Left forelimb (tissue), 1 donor: ENCODE results near the gene LRRK1.

Experiments used
- DNase-seq: peaks from one replicate; pipeline ENCODE4 v3.0.0-alpha.2; 2018; ENCODE audit warnings: low spot score

Gene LRRK1

DNA sequence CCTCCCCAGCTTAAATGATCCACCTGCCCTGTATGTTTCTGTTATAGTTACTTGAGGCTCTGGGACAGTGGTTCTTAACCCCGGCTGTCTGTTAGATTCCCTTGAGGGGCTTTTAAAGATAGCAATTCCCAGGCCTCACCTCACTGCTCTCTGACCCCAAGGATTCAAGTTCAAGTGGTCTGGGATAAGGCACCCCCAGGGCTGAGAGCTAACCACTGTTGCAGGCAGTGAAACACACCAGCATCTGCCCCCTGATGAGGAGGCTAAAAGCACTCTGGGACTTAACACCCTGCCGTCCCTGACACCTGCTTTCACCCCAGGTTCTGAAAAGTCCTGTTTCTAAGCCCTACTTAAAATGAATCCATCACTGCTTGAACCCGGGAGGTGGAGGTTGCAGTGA lies 103.7 kb downstream of the LRRK1 start:
- DNase-seq = peak; percentile 11

GRCh38 chr15:101023501-101024072 lies 104.4 kb downstream of the LRRK1 start:
- peak; percentile 64 for DNase-seq

DNA sequence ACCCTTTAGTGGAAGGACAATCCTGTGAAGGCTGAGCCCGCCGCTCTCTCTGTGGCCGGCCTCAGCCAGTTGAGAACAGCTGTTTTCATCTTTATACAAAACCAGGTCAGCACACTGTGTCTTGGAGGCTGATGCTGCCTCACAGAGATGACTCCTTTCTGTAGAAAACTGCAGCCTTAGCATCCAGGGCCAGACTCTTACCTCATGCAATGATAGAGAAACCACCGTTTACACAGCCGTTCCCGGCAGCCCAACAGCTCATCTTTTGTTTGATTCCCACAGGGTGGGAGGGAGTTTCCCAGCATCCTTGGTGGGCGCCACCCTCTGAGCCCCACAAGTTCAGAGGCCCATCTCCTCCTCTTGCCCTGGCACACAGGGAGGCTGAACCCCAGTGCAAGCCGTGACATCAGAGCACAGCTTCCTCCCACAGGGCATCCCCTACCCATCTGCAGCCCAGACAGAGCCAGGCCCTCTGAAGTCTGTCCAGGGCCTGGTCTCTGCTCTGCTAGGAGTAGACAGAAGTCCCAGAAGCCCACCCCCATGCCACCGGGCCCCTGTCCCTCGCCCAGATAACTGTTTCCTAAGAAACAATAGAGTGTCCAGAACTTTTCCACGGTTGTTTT lies 105.0 kb downstream of the LRRK1 start:
- no peak for DNase-seq

- peak; percentile 60 for DNase-seq
These were observed 105.7 kb downstream of the LRRK1 start for GRCh38 chr15:101024706-101025500.

DNA sequence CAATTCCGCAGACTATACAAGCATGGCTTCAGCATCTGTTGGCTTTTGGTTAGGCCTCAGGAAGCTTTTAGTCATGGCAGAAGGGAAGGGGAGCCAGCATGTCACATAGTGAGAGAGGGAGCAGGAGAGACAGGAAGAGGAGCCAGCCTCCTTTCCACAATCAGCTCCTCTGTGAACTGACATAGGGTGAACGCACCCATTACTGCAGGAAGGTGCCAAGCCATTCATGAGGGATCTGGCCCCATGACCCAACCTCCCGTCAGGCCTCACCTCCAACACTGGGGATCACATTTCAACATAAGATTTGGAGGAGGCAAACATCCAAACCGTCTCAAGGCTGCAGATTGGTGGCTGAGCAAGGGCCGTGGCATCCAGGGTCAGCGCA lies 106.3 kb downstream of the LRRK1 start:
- DNase-seq = peak; percentile 47

- DNase-seq = peak; percentile 53
These were observed 106.9 kb downstream of the LRRK1 start for GRCh38 chr15:101025896-101026631.

DNA sequence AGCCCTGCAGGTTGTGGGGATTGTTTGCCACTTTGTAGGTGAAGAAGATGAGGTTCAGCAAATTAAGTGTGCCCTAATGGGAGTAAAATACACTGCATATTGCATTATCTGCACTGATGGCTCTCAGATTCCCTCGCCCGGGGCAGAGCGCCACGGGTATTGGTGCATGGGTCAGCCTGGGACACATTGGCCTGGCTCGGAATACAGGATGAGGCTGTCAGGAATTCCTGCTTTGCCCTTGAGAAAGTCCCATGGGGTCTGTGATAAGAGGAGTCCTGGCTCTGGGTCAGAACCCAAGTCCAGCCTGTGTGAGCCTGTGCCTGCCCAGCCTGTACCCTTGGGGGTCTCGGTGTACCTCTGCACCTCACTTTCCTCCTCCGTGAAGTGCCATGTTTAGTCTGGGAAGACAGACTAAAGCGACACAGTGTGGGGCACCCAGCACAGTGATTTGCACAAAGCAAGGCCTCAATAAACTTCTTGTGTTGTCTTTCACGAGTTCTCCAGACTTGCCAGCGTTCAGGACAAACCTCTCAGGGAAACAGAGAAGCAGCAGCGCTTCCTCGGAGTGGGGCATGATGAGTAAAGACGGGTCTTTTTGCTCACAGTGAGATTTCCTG lies 107.6 kb downstream of the LRRK1 start:
- DNase-seq = peak; percentile 53

GRCh38 chr15:101027273-101027901 lies 108.2 kb downstream of the LRRK1 start:
- DNase-seq = peak; percentile 57

DNA sequence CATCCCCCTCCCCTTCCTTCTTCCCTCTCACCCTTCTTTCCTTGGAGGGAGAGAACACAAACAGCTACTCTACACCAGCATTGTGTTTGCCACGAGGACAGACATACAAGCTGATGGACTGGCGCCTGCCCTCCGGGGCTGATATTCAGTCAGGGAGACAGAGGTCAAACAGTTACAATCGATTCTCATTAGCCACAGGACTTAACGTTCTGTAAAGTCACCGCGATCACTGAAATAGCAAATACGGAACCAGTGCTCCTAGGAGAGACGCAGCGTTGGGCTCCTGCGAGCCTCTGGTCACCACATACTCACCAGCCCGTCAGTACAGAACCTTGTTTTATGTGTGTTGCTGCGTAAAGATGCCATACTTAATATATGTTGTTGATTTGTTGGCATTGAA lies 108.8 kb downstream of the LRRK1 start:
- no peak for DNase-seq

DNA sequence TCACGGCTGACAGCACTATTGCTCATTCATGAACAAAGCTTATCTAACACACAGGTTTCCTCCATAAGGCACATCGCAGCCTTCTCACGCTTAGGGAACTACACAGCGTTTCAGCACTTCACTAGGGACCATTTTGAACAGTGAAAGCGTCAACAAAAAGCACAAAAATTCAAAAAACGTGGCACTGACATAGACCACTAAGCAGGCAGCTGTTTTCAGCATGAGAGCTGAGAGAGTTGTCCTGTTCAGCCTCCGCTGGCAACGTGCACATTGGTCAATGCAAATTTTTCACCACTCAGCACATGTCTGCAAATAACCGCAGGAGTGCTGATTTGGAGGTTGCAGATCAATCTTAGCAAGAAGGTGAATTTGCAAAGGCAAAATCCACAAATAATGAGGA lies 109.2 kb downstream of the LRRK1 start:
- DNase-seq = peak; percentile 31

GRCh38 chr15:101028772-101029438 lies 109.7 kb downstream of the LRRK1 start:
- peak; percentile 38 for DNase-seq

- DNase-seq = peak; percentile 36
These were observed 111.0 kb downstream of the LRRK1 start for GRCh38 chr15:101029971-101030661.

GRCh38 chr15:101031213-101031612 lies 112.1 kb downstream of the LRRK1 start:
- no peak for DNase-seq

DNA sequence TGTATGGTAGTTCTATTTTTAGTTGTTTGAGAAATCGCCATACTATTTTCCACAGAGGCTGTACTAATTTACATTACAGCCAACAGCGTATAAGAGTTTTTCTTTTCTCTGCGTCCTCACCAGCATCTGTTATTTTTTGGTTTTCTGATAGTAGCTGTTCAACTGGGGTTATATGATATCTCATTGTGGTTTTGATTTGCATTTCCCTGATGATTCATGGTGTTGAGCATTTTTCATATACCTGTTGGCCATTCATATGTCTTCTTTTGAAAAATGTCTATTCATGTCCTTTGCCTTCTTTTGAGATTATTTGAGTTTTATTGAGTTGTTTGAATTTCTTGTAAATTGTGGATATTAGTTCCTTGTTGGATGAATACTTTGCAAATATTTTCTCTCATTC lies 114.6 kb downstream of the LRRK1 start:
- no peak for DNase-seq

DNA sequence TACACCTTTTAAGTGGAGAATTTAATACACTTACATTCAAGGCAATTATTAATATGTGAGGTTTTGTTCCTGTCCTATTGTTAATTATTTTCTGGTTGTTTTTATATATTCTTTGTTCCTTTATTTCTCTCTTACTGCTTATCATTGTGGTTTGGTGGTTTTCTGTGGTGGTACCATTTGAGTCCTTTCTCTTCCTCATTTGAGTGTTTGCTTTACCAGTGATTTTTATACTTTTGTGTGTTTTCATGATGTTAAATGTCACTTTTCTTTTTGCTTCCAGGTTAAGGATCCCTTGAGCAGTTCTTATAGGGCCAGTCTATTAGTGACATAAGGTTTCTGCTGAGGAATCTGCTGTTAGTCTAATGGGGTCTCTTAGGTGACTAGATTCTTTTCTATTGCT lies 116.5 kb downstream of the LRRK1 start:
- DNase-seq = no peak

- DNase-seq = no peak
These were observed 117.0 kb downstream of the LRRK1 start for GRCh38 chr15:101036189-101036588.

GRCh38 chr15:101037090-101037830 lies 118.1 kb downstream of the LRRK1 start:
- peak; percentile 49 for DNase-seq

- peak; percentile 18 for DNase-seq
These were observed 119.3 kb downstream of the LRRK1 start for GRCh38 chr15:101038327-101039003.

DNA sequence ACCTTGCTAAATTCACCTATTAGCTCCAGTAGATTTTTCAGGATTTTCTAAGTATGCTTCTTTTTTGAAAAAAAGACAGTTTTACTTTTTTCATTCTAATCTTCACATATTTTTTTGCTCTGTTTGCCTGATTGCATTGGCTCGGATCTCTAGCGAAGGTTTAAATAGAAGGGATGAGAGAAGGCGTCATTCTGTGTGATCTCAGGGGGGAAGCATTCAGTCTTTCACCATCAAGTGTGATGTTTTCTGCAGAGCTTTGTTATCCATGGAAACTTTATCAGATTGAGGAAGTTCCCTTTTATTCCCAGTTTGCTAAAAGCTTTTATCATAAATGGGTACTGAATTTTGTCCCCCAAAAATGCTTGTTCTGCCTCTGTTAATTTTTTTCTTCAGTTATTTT lies 120.3 kb downstream of the LRRK1 start:
- DNase-seq = no peak
